Astrocyte of the cerebellum (primary cell): ENCODE measurements around the gene GPR87.
A peak's percentile ranks its signal among the peaks of the same experiment; 100 is the strongest.

ENCODE experiments used
- DNase-seq: peaks from one replicate; pipeline ENCODE4 v3.0.0-alpha.2; 2011; ENCODE audit warnings: low read depth
- H3K4me3 ChIP-seq: 2 replicates; pipeline ENCODE4 v1.5.1; 2011; ENCODE audit warnings: mild to moderate bottlenecking, low read depth, low read length, moderate library complexity
- CTCF ChIP-seq: IDR thresholded peaks from 2 replicates; pipeline ENCODE4 v1.5.1; 2012; ENCODE audit warnings: low read length, low read depth, moderate library complexity, mild to moderate bottlenecking; ENCODE audit errors: missing control alignments
- in situ Hi-C: cut with HindIII; loops from 2 replicates; pipeline ENCODE4 v1.10.0; 2017; ENCODE audit warnings: low sequenced_read_pairs

Gene GPR87

GRCh38 chr3:151296226-151296625 is 20.4 kb downstream of the GPR87 start:
- no peak for TF ChIP-seq CTCF

GRCh38 chr3:151293127-151293526 is 23.5 kb downstream of the GPR87 start:
- TF ChIP-seq CTCF, result no peak
- no peak overlapping the region for H3K4me3 ChIP-seq
- in situ Hi-C loops, result no loop called here
- no peak for DNase-seq

More at GRCh38 chr3:151296226-151296625, 20.4 kb downstream of the GPR87 start:
- H3K4me3 ChIP-seq, result no peak overlapping the region
- in situ Hi-C loops, result no loop called here
- DNase-seq, result no peak

- TF ChIP-seq CTCF, result peak; percentile 39
- in situ Hi-C loops, result no loop called here
- DNase-seq, result peak; percentile 48
- no peak overlapping the region for H3K4me3 ChIP-seq
These were observed 25.9 kb downstream of the GPR87 start for GRCh38 chr3:151290673-151291072.

GRCh38 chr3:151289445-151289844 is 27.2 kb downstream of the GPR87 start:
- TF ChIP-seq CTCF, result no peak
- DNase-seq, result no peak
- in situ Hi-C loops, result no loop called here
- H3K4me3 ChIP-seq, result no peak overlapping the region

- in situ Hi-C loops, result no loop called here
- H3K4me3 ChIP-seq, result no peak overlapping the region
- DNase-seq, result no peak
- no peak for TF ChIP-seq CTCF
These were observed 30.7 kb downstream of the GPR87 start for GRCh38 chr3:151285940-151286339.

GRCh38 chr3:151283907-151284461 is 32.6 kb downstream of the GPR87 start:
- TF ChIP-seq CTCF, result no peak
- no peak overlapping the region for H3K4me3 ChIP-seq
- DNase-seq, result no peak
- in situ Hi-C loops, result no loop called here

- DNase-seq, result no peak
- in situ Hi-C loops, result no loop called here
- H3K4me3 ChIP-seq, result no peak overlapping the region
- TF ChIP-seq CTCF, result no peak
These were observed 33.2 kb downstream of the GPR87 start for GRCh38 chr3:151283387-151283786.
